Inferior parietal cortex (tissue), 1 donor: ENCODE results near the gene INTS1.
"Not testable (repeated sequence)": the region's sequence is repeated elsewhere in the genome, so short reads cannot be mapped to it uniquely, and the experiment has no call there.

ENCODE experiments used
- DNase-seq: peaks from one replicate; pipeline ENCODE4 v3.0.0-alpha.2; 2016; ENCODE audit errors: extremely low spot score

Gene INTS1

GRCh38 chr7:1460821-1461645, 43.2 kb downstream of the INTS1 start:
- no peak for DNase-seq

- peak; percentile 25 for DNase-seq
Measured at GRCh38 chr7:1459920-1460820, 44.0 kb downstream of the INTS1 start.

GRCh38 chr7:1459512-1459892, 44.7 kb downstream of the INTS1 start:
- peak; percentile 94 for DNase-seq

- DNase-seq, result no peak
Measured at GRCh38 chr7:1458683-1459511, 45.3 kb downstream of the INTS1 start, which contains the start of gene MICALL2. TSS of gene MICALL2 (minus strand) at chr7:1459470. CDS start at chr7:1459326, 144 bp downstream.

- no peak for DNase-seq
Measured at GRCh38 chr7:1457949-1458682, 46.1 kb downstream of the INTS1 start.

GRCh38 chr7:1457059-1457948, 46.9 kb downstream of the INTS1 start:
- no peak for DNase-seq

- no peak for DNase-seq
Measured at GRCh38 chr7:1455955-1456354, 48.2 kb downstream of the INTS1 start.

GRCh38 chr7:1455241-1455939, 48.8 kb downstream of the INTS1 start:
- no peak for DNase-seq

- no peak for DNase-seq
Measured at GRCh38 chr7:1454542-1454941, 49.6 kb downstream of the INTS1 start.

GRCh38 chr7:1452205-1452604, 52.0 kb downstream of the INTS1 start:
- DNase-seq, result no peak

- DNase-seq, result no peak
Measured at GRCh38 chr7:1450987-1451386, 53.2 kb downstream of the INTS1 start.

- DNase-seq, result no peak
Measured at GRCh38 chr7:1450431-1450830, 53.8 kb downstream of the INTS1 start.

GRCh38 chr7:1449951-1450350, 54.2 kb downstream of the INTS1 start:
- DNase-seq, result no peak

GRCh38 chr7:1449501-1449900, 54.7 kb downstream of the INTS1 start:
- DNase-seq, result no peak

GRCh38 chr7:1448958-1449357, 55.2 kb downstream of the INTS1 start:
- no peak for DNase-seq

GRCh38 chr7:1447551-1448244, 56.5 kb downstream of the INTS1 start:
- peak; percentile 39 for DNase-seq

GRCh38 chr7:1447112-1447511, 57.1 kb downstream of the INTS1 start:
- no peak for DNase-seq

- DNase-seq, result no peak
Measured at GRCh38 chr7:1446620-1447032, 57.6 kb downstream of the INTS1 start.

GRCh38 chr7:1446026-1446425, 58.2 kb downstream of the INTS1 start:
- DNase-seq, result not testable (repeated sequence)
